Fibroblast of skin of left biceps (primary cell): ENCODE measurements around the gene MAPK9.

Experiments
- DNase-seq, 2 experiments: peaks; one replicate each; pipeline ENCODE4 v3.0.0-alpha.2; 2013; ENCODE audit warnings: low read depth in 2 of 2

MAPK9 gene

GRCh38 chr5:180205916-180206315, 86.0 kb downstream of the MAPK9 start:
- no peak for DNase-seq

- DNase-seq = no peak
Observed at GRCh38 chr5:180204276-180204819, 87.5 kb downstream of the MAPK9 start.

DNA sequence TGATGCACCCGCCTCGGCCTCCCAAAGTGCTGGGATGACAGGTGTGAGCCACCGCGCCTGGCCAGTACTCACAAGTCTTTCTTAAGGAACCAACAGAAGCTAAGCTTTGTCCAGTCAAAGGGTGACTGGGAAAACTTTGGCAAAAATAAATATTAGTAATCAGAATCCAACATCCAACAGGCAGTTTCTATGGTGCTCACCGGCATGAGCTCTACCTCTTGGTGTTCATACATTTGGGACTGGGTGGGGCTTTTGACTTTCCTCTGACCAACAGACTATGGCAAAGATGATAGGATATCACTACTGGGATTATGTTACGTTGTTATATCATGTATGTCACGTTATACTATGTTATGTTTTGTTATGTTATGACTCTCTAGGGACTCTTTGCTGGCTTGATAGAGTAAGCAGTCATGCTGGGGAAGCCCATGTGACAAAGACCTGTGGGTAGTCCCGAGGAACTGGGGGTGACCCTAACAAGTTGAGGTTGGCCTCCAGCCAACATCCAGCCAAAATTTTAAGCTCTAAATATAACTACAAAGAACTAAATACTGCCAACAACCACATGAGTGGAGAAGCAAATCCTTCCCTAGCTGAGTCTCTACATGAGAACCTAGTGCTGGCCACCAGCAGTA, 88.8 kb downstream of the MAPK9 start:
- DNase-seq = no peak

GRCh38 chr5:180201051-180201987, 90.6 kb downstream of the MAPK9 start:
- DNase-seq = no peak

GRCh38 chr5:180199390-180199789, 92.5 kb downstream of the MAPK9 start:
- no peak for DNase-seq

DNA sequence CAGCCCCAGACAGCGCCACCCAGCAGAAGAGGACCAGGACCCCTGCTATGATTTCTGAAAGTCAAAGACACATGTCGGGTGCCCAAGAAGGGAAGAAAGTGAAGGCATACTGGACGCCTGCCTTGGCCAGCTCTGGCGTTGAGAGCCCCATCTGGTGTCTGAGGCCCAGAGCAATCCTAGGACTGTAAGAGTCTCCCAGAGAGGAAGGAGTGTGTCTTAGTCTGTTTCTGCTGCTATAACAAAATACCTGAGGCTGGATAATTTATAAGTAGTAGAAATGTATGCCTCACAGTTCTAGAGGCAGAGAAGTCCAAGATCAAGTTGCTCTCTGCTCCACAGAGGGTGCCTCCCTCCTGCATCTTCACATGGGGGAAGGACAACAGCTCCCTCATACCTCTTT, 93.7 kb downstream of the MAPK9 start:
- DNase-seq = no peak

GRCh38 chr5:180197016-180197702, 94.7 kb downstream of the MAPK9 start:
- no peak for DNase-seq

- DNase-seq = no peak
Observed at GRCh38 chr5:180194410-180195345, 97.2 kb downstream of the MAPK9 start.

DNA sequence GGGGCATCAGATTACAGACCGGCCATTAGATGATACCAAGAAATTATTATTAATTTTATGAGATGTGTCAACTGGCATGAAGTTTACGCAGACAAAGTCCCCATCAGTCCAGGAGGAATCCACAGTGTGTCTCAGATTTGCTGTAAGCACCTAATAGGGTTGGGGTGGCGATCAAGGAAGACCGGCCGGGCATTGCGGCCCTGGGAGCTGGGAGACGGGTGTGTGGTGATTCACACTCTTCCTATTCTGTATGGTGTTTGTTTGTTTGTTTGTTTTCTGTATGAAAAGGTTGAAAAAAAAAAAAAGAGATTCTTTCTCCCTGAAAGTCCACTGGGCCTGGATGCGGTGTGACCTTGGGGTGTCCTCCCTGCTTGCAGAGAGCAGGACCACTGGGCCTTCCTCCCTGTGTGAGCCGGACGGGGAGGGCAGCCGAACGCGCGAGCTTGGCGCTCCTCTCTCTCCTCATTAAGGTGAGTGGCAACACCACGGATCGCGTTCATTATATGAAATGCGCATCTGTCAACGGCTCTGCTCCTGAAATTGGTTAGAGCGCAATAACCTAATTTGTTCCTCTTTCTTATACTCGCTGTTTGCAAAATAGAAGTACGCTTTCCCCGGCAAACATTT, 98.0 kb downstream of the MAPK9 start:
- DNase-seq = no peak

- DNase-seq = no peak
Observed at GRCh38 chr5:180191716-180192115, 100.2 kb downstream of the MAPK9 start.

GRCh38 chr5:180187767-180188166, 104.1 kb downstream of the MAPK9 start:
- DNase-seq = no peak
